Stimulated activated CD4-positive, alpha-beta T cell treated with anti-CD3 and anti-CD28 coated beads, Interleukin-15, amount 100 ng/mL, for 24 hours (primary cell): ENCODE measurements around the gene ARHGAP20.

Source experiments
- DNase-seq: peaks from one replicate; pipeline ENCODE4 v3.0.0-alpha.2; 2020

Gene ARHGAP20, protein sequence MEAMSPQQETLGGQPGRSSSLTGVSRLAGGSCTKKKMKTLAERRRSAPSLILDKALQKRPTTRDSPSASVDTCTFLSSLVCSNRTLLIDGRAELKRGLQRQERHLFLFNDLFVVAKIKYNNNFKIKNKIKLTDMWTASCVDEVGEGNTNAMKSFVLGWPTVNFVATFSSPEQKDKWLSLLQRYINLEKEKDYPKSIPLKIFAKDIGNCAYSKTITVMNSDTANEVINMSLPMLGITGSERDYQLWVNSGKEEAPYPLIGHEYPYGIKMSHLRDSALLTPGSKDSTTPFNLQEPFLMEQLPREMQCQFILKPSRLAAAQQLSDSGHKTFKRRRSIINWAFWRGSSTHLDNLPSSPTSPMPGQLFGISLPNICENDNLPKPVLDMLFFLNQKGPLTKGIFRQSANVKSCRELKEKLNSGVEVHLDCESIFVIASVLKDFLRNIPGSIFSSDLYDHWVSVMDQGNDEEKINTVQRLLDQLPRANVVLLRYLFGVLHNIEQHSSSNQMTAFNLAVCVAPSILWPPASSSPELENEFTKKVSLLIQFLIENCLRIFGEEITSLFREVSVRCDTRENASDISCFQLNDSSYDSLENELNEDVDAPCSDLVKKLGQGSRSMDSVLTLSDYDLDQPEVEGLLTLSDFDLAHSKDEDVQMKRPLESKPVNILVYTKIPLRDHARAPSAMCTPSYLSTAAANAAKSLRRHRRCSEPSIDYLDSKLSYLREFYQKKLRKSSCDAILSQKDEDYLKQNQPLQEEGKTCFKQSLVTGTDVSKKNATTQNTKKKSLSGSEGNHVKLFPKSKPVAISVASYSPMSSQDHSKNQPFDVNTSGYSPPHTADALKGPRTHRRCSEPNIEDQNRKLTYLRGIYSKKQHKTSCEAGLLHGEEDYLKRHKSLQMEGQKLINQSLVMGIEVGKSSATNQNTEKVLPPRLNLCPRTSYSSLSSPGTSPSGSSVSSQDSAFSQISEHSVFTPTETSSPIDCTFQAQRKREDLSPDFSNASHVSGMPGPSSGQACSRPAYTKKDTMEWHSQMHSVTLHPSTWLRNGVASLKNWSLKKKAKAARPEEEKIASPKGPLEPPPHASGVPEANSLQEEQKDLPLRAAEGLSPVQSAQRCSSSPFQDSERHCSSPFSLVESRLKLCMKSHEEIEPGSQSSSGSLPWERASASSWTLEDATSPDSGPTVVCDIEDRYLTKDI

GRCh38 chr11:110711776-110712658, at the start of gene ARHGAP20:
ARHGAP20 (minus strand) TSS chr11:110712437; CDS start chr11:110712231, 206 bp downstream.
- peak; percentile 71 for DNase-seq

GRCh38 chr11:110761991-110762390, 49.8 kb upstream of the ARHGAP20 start:
- DNase-seq: no peak

GRCh38 chr11:110761131-110761530, 48.9 kb upstream of the ARHGAP20 start:
- no peak for DNase-seq

- DNase-seq: no peak
Observed at GRCh38 chr11:110759972-110760381, 47.7 kb upstream of the ARHGAP20 start.

DNA sequence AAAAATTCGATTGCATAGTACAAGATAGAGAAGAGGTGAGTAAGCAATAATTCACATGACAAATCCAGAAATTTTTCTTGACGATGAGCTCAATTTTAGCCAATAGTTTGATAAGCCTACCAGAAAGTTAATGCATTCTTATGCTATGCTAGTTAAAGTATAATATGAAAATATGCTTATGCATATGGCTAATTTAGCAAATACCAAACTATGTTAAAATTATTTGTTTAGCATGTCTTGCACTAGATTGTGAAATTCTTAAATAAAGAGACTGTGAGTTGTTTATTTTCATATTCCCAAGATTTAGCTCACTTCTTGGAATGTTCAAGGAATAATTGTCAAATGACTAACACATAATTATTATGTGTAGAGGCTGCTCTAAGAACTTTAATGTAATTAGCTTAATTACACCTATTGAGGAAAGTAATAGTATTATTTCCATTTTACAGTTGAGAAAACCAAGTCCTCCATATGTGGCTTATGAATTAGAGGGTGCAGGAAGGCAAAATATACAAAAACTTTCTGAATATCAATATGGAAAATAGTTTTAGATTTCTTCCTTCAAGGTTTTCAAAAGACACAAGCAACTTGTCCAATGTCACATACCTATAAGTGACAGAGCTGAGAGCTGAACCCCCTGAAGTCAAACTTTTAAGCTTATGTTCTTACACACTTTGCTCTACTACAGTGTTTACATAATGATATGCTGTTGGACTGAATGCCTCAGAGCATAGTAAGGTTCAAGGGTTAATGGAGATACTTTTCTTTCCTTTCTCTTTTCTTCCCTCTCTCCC, 45.9 kb upstream of the ARHGAP20 start:
- no peak for DNase-seq

DNA sequence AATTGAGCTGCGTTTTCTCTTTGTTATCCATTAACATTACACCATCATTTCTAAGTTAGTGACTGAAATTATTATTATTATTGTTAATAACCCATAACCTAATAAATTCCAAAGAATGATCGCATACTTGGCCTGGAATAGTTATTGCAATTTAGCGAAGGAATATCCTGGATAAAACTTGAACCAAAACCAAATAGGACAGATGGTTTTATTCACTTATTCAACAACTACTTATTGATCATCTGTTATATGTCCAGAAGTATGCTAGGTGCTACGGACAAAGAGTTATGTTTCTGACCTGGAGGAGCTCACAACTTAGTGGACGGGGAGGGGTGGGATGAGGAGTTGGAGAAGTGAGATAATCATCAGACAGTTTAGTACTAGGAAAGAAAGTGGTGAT, 44.8 kb upstream of the ARHGAP20 start:
- no peak for DNase-seq

DNA sequence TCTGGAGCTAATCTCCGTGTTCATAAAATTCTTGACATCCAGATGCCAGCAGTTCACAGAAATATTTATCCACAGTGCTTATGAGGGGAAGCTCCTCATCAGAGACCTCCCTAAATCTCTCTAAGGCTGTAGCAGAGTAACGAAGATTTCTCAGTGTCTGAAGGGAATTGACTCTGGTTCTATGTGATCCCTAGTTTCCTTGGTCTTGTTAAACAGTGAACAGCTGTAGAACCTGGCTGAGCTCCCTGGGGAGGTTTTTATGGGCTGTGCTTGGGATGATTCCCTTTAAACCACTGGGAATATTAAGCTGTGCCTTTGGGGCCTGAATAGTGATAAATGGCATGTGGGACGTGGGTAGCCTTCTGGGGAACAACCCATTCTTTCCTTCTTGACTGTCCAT, 43.7 kb upstream of the ARHGAP20 start:
- no peak for DNase-seq

DNA sequence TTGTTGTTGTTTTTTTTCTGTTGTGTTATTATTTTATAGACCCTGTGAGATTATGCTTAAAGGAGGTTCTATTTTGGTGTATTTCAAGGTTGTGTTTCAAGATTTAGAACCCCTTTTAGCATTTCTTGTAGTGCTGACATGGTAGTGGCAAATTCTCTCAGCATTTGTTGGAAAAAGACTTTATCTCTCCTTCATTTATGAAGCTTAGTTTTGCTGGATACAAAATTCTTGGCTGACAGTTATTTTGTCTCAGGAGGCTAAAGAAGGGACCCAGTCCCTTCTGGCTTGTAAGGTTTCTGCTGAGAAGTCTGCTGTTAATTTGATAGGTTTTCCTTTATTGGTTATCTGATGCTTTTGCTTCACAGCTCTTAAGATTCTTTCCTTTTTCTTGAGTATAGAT, 40.7 kb upstream of the ARHGAP20 start:
- DNase-seq: no peak

DNA sequence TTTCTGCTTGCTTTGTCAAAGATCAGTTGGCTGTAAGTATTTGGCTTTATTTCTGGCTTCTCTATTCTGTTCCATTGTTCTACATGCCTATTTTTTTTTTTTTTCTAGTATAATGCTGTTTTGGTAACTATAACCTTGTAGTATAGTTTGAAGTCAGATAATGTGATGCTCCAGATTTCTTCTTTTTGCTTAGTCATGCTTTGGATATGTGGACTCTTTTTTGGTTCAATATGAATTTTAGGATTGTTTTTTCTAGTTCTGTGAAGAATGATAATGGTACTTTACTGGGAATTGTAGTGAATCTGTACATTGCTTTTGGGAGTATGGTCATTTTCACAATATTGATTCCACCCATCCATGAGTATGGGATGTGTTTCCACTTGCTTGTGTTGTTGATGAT, 37.9 kb upstream of the ARHGAP20 start:
- no peak for DNase-seq

- DNase-seq: no peak
Observed at GRCh38 chr11:110747531-110747930, 35.3 kb upstream of the ARHGAP20 start.

DNA sequence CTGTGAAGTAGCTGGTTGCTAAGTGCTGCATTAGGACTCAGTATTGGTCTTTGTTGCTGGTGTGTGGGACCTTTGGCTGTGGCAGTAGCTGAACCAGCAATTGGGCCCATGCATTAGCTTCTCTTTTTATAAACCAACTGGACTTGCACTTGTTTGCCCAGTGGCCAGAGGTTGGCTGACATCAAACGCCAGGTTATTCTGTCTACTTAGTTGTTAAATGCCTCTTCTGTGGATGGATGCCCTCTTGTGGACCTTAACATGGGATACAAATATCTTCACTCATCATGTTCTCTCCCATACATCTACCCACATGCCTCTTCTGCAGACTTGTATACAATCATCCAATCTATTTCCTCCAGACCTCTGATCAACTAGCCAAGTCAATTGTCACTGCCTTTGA, 26.4 kb upstream of the ARHGAP20 start:
- DNase-seq: no peak

GRCh38 chr11:110737593-110737992, 25.4 kb upstream of the ARHGAP20 start:
- no peak for DNase-seq

GRCh38 chr11:110736171-110736553, 23.9 kb upstream of the ARHGAP20 start:
- DNase-seq: no peak

- DNase-seq: no peak
Observed at GRCh38 chr11:110735455-110736170, 23.4 kb upstream of the ARHGAP20 start.

- DNase-seq: no peak
Observed at GRCh38 chr11:110734790-110735189, 22.6 kb upstream of the ARHGAP20 start.

GRCh38 chr11:110730773-110731172, 18.5 kb upstream of the ARHGAP20 start:
- no peak for DNase-seq

DNA sequence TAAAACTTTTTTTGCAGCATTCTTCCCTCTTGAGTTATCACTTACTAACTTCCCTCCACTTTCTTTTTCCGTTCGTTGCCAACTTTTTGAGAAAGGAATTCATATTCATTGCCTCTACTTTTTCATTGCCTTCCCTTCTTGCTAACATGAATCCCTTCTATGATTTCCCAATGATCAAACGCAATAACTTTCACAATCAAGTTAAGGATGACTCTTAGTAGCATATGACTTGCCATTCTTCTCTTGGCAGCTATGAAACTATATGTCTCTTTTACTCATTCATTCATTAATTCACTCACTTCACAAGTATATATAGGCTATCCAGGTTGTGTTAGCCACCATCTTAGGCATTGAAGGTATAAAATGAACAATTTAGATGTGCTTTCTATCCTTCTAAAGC, 16.6 kb upstream of the ARHGAP20 start:
- no peak for DNase-seq

DNA sequence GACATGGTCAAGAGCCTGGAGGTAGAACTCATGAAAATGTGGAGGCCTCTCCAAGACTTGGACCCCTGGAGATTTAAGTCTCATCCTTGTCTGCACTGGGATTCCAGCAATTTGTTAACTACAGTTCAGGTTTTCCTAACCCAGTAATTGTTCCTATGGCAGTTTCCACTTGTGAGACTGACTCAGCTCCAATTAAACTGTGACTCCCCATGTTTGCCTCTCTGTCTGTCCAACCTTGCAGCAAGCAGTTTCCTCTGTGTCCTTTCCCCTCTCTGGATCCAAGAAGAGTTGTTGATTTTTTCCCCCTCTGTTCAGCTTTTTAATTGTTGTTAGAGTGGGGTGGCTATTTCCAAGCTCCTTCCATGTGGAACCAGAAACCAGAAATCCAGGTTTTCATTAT, 16.2 kb upstream of the ARHGAP20 start:
- no peak for DNase-seq

DNA sequence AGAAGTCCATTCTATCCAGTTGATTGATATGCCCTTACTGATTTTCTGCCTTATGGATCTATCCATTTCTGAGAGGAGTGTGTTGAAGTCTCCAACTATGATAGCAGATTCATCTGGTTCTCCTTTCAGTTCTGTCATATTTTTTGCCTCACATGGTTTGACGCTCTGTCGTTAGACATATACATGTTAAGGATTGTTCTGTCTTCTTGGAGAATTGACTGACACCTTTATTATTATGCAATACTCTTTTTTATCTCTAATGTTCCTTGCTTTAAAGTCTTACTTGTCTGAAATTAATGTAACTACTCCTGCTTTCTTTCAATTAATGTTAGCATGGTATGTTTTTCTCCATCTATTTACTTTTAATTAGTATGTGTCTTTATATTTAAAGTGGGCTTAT, 12.1 kb upstream of the ARHGAP20 start:
- DNase-seq: no peak

DNA sequence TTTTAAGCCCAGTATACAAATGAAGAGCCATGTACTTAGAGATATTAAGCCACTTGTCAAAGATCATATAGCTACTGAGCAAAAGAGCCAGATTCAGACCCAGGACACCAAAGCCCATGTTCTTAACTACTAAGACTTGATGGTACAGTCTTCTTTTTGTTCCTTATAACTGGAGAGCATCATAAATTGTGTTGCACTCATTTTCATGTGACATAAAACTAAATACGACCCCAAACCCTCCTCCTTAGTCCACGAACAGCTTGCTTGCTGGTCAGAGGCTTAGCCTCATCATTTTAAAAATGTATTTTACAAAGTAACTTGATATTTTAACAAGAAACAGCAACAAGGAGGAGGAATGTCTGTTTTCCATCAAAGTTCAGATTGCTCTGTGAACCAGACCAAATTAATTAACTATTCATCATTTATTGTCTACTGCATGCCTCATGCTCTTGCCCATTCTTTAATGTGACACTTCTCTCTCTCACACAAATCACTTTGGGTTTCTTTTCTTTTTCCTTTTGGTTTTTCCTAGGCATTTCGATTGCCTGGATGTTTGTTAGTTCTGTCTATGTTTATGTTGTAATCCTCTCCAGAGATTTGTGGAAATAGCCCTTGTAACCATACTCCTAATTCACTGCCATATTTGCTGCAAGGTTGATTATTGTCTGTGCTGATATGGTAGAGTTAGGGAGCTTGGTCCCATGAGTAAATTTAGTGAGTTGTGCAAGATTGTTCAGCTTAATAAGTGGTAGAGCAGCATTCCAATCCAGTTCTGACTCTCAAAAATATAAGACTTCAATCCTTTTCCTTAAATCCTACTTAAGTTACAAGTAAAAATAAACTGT, 8.4 kb upstream of the ARHGAP20 start:
- DNase-seq: no peak
